Measurements from ENCODE around the gene ARHGAP31.

The ARHGAP31 gene

GRCh38 chr3:119403201-119403600 is 109.0 kb downstream of the ARHGAP31 start (continued):
- TF ChIP-seq REST (tag by site-specific recombination; IDR thresholded peaks at IDR 0.05), result no peak
- TF ChIP-seq ZNF701 (tag by site-specific recombination; IDR thresholded peaks at IDR 0.05), result no peak
- no peak for TF ChIP-seq ZNF768 (tag by site-specific recombination; IDR thresholded peaks at IDR 0.05)
- TF ChIP-seq ZNF157 (tag by site-specific recombination; IDR thresholded peaks at IDR 0.05), result no peak
- TF ChIP-seq PRDM10 (tag by site-specific recombination; IDR thresholded peaks at IDR 0.05), result no peak
- TF ChIP-seq GFI1B (tag by site-specific recombination; IDR thresholded peaks at IDR 0.05), result no peak
- no peak for TF ChIP-seq BCL6B (tag by site-specific recombination; IDR thresholded peaks at IDR 0.05)

- no peaks in the 10 kb centered on the region for H3K9me3 ChIP-seq (ENCODE audit: control insufficient read depth, insufficient read depth, low read depth, low read length)
- POLR2A ChIA-PET, result no interaction called here
- CTCF ChIA-PET, result interaction anchor here (0.8 kb wide), 1 partner anchor 521 kb away, joined by 3 read pairs; no protein-coding TSS in a partner anchor
- H3K4me1 ChIP-seq (ENCODE audit: control insufficient read depth, insufficient read depth, low read length), result no peaks in the 10 kb centered on the region
- no peak overlapping the region for H3K27ac ChIP-seq (ENCODE audit: extremely low read depth, low read depth, low read length)
- peaks cover 0 to 6% of the 10 kb centered on the region in 2 experiments; a peak in 1 of 3 replicates for H3K36me3 ChIP-seq (ENCODE audit: control insufficient read depth in 2 of 2, insufficient read depth in 1 of 2, low read length in 2 of 2)
- H3K4me3 ChIP-seq (ENCODE audit: low read depth, low read length), result no peak overlapping the region
- TF ChIP-seq ZNF623 (tag by site-specific recombination; IDR thresholded peaks at IDR 0.05) (no peak), ZNF138 (tag by site-specific recombination; IDR thresholded peaks at IDR 0.05; ENCODE audit: borderline replicate concordance) (no peak), ZNF121 (tag by site-specific recombination; IDR thresholded peaks at IDR 0.05) (no peak), ZNF174 (tag by site-specific recombination; IDR thresholded peaks at IDR 0.05) (no peak)
These were observed 111.1 kb downstream of the ARHGAP31 start for GRCh38 chr3:119405315-119405714.

GRCh38 chr3:119408243-119408950 is 114.2 kb downstream of the ARHGAP31 start:
- Histone ChIP-seq H3K36me3 (ENCODE audit: control insufficient read depth in 2 of 2, insufficient read depth in 1 of 2, low read length in 2 of 2) (peaks cover 0 to 4% of the 10 kb centered on the region in 2 experiments; a peak in 1 of 3 replicates), H3K9me3 (ENCODE audit: control insufficient read depth, insufficient read depth, low read depth, low read length) (no peaks in the 10 kb centered on the region), H3K27ac (ENCODE audit: extremely low read depth, low read depth, low read length) (no peak overlapping the region), H3K4me1 (ENCODE audit: control insufficient read depth, insufficient read depth, low read length) (no peaks in the 10 kb centered on the region), H3K4me3 (ENCODE audit: low read depth, low read length) (no peak overlapping the region)
- ChIA-PET CTCF (interaction anchor here (0.6 kb wide), 1 partner anchor 213 kb away, joined by 3 read pairs; no protein-coding TSS in a partner anchor), POLR2A (no interaction called here)
- no peak for TF ChIP-seq ZBTB49 (tag by site-specific recombination; IDR thresholded peaks at IDR 0.05; ENCODE audit: low read depth)
- TF ChIP-seq ZSCAN23 (tag by site-specific recombination; IDR thresholded peaks at IDR 0.05), result no peak
- no peak for TF ChIP-seq ZNF148 (tag by site-specific recombination; IDR thresholded peaks at IDR 0.05; ENCODE audit: borderline replicate concordance)
- TF ChIP-seq YY1 (tag by site-specific recombination; IDR thresholded peaks at IDR 0.05), result no peak
- TF ChIP-seq TCF7L2 (IDR thresholded peaks at IDR 0.05; ENCODE audit: borderline replicate concordance, low read depth, low read length), result no peak
- no peak for TF ChIP-seq ZNF677 (tag by site-specific recombination; IDR thresholded peaks at IDR 0.05)
- no peak for TF ChIP-seq ZSCAN16 (tag by site-specific recombination; IDR thresholded peaks at IDR 0.05)
- no peak for TF ChIP-seq KLF10 (tag by site-specific recombination; IDR thresholded peaks at IDR 0.05)
